OCI-LY7 (cell line): ENCODE results near the gene CGB7. TPM values are rescaled to one million over a fixed set of nuclear protein-coding genes. Genes with fewer than 3 reads are reported as not detected.

Experiments used
- BruUV-seq: library from RNA; stranded (reverse); fragments of 400-500 nt; replicated peaks from 2 replicates; lab custom pipeline; 2021; lab: Mats Ljungman, UMichigan
- CTCF ChIA-PET: fragments of 300-600 bp; sonication (Branson Sonifier 250); formaldehyde crosslinking; loops from one replicate; lab custom pipeline; 2022; ENCODE audit warnings: antibody characterized with exemption; ENCODE audit not compliant: unreplicated experiment; lab: Charles Lee
- POLR2A ChIA-PET: fragments of 300-600 bp; sonication (Branson Sonifier 250); formaldehyde crosslinking; loops from one replicate; lab custom pipeline; 2022; ENCODE audit warnings: antibody characterized with exemption; lab: Charles Lee
- DNase-seq: peaks from one replicate; pipeline ENCODE4 v3.0.0-alpha.2; 2015; ENCODE audit warnings: low spot score
- H2AFZ ChIP-seq: fragments of 200-600 bp; sonication (generic), shearing (Covaris generic); 2 replicates; pipeline ENCODE4 v1.6.1; 2014; ENCODE audit warnings: mild to moderate bottlenecking, antibody characterized with exemption, low read length, moderate library complexity
- H3K27ac ChIP-seq: fragments of 200-600 bp; sonication (generic); 2 replicates; pipeline ENCODE4 v1.5.1; 2014; ENCODE audit warnings: mixed run types, low read depth, mild to moderate bottlenecking, moderate library complexity, low read length, inconsistent platforms; ENCODE audit not compliant: poor library complexity, severe bottlenecking
- H3K36me3 ChIP-seq: fragments of 200-600 bp; sonication (generic); 2 replicates; pipeline ENCODE4 v1.6.1; 2014; ENCODE audit warnings: mild to moderate bottlenecking, antibody characterized with exemption, low read length, moderate library complexity, mixed read lengths; ENCODE audit not compliant: insufficient read depth
- H3K4me1 ChIP-seq: fragments of 200-600 bp; sonication (generic); 2 replicates; pipeline ENCODE4 v1.5.1; 2014; ENCODE audit warnings: mild to moderate bottlenecking, low read length; ENCODE audit not compliant: insufficient read depth, poor library complexity, severe bottlenecking
- H3K4me2 ChIP-seq: fragments of 200-600 bp; sonication (generic); 2 replicates; pipeline ENCODE4 v1.6.1; 2014; ENCODE audit warnings: mild to moderate bottlenecking, low read length
- H3K4me3 ChIP-seq: fragments of 200-600 bp; sonication (generic); 2 replicates; pipeline ENCODE4 v1.5.1; 2014; ENCODE audit warnings: mild to moderate bottlenecking, low read depth, low read length; ENCODE audit not compliant: poor library complexity, severe bottlenecking
- H3K79me2 ChIP-seq: fragments of 200-600 bp; sonication (generic); 2 replicates; pipeline ENCODE4 v1.6.1; 2016; ENCODE audit warnings: low read depth, mild to moderate bottlenecking, low read length, moderate library complexity, mixed read lengths; ENCODE audit not compliant: insufficient read depth
- H3K9me2 ChIP-seq: fragments of 200-600 bp; sonication (generic); 2 replicates; pipeline ENCODE4 v1.6.1; 2016; ENCODE audit warnings: mild to moderate bottlenecking, low read length, mixed read lengths; ENCODE audit not compliant: insufficient read depth
- H3K9me3 ChIP-seq: fragments of 200-600 bp; sonication (generic); 2 replicates; pipeline ENCODE4 v1.6.1; 2014; ENCODE audit warnings: mild to moderate bottlenecking, mixed run types, low read length, mixed read lengths
- H4K20me1 ChIP-seq: fragments of 200-600 bp; sonication (generic); 2 replicates; pipeline ENCODE4 v1.6.1; 2014; ENCODE audit warnings: mild to moderate bottlenecking, antibody characterized with exemption, low read length, moderate library complexity, mixed read lengths; ENCODE audit not compliant: insufficient read depth
- CTCF ChIP-seq: fragments of 200-600 bp; sonication (generic); conservative IDR thresholded peaks from 2 replicates; pipeline ENCODE4 v1.5.1; 2014; ENCODE audit warnings: mild to moderate bottlenecking, antibody characterized with exemption, low read length, moderate library complexity, mixed read lengths
- EZH2phosphoT487 ChIP-seq: fragments of 200-600 bp; sonication (generic); IDR thresholded peaks from 2 replicates; pipeline ENCODE4 v1.6.1; 2018; ENCODE audit warnings: low read depth, borderline replicate concordance, mild to moderate bottlenecking, mixed run types, antibody characterized with exemption, low read length, moderate library complexity, mixed read lengths
- intact Hi-C: fragments of 100-400 bp; cut with micrococcal nuclease; formaldehyde crosslinking; loops from one replicate; pipeline ENCODE4 v1.10.0; 2022; ENCODE audit not compliant: unreplicated experiment
- total RNA-seq, 2 experiments: library from RNA; depleted of rRNA in 1 of 2; stranded (reverse); fragments of >200 nt in 1 of 2; shearing (Covaris generic) in 1 of 2; gene quantifications; 2 replicates each; pipeline ENCODE4 v1.2.3, GENCODE V29; 2014 to 2022

The CGB7 gene
- total RNA-seq, 2 experiments from 2014 or later, result not detected

GRCh38 chr19:49010453-49010852 lies 47.1 kb downstream of the CGB7 start:
- ChIA-PET POLR2A (interaction anchor here (0.6 kb wide), 1 partner anchor 50 kb away, joined by 3 read pairs; no protein-coding TSS in a partner anchor), CTCF (no interaction called here)
- no peak for DNase-seq
- Histone ChIP-seq H2AFZ (no peak overlapping the region), H3K4me1 (no peaks in the 10 kb centered on the region), H3K79me2 (no peaks in the 10 kb centered on the region), H4K20me1 (no peaks in the 10 kb centered on the region), H3K9me2 (no peaks in the 10 kb centered on the region), H3K4me3 (no peak overlapping the region), H3K36me3 (peaks cover 82% of the 10 kb centered on the region), H3K9me3 (no peaks in the 10 kb centered on the region), H3K27ac (no peak overlapping the region), H3K4me2 (no peak overlapping the region)
- BruUV-seq, result no TSS peak
- TF ChIP-seq EZH2phosphoT487 (no peak), CTCF (no peak)
- intact Hi-C loops, result no loop called here

- ChIA-PET POLR2A (interaction anchor here (0.7 kb wide), 1 partner anchor 46 kb away, joined by 4 read pairs; no protein-coding TSS in a partner anchor), CTCF (no interaction called here)
- H4K20me1 ChIP-seq, result no peaks in the 10 kb centered on the region
- no peaks in the 10 kb centered on the region for H3K4me1 ChIP-seq
- H3K27ac ChIP-seq, result no peak overlapping the region
- H3K36me3 ChIP-seq, result peaks cover 82% of the 10 kb centered on the region
- H3K9me3 ChIP-seq, result no peaks in the 10 kb centered on the region
- no peak overlapping the region for H3K4me2 ChIP-seq
- no peak for TF ChIP-seq CTCF
- TF ChIP-seq EZH2phosphoT487, result no peak
- no peak overlapping the region for H2AFZ ChIP-seq
- H3K79me2 ChIP-seq, result no peaks in the 10 kb centered on the region
- H3K4me3 ChIP-seq, result no peak overlapping the region
- H3K9me2 ChIP-seq, result no peaks in the 10 kb centered on the region
- DNase-seq, result no peak
- no TSS peak for BruUV-seq
- intact Hi-C loops, result no loop called here
Measured at GRCh38 chr19:49009828-49010227, 47.7 kb downstream of the CGB7 start.

- BruUV-seq, result no TSS peak
- H3K9me3 ChIP-seq, result no peaks in the 10 kb centered on the region
- H4K20me1 ChIP-seq, result no peaks in the 10 kb centered on the region
- peaks cover 85% of the 10 kb centered on the region for H3K36me3 ChIP-seq
- no peaks in the 10 kb centered on the region for H3K9me2 ChIP-seq
- no peak overlapping the region for H3K4me2 ChIP-seq
- no peaks in the 10 kb centered on the region for H3K79me2 ChIP-seq
- intact Hi-C loops, result no loop called here
- no peak for DNase-seq
- TF ChIP-seq EZH2phosphoT487 (no peak), CTCF (no peak)
- H3K4me1 ChIP-seq, result no peaks in the 10 kb centered on the region
- no peak overlapping the region for H2AFZ ChIP-seq
- CTCF ChIA-PET, result no interaction called here
- no peak overlapping the region for H3K27ac ChIP-seq
- POLR2A ChIA-PET, result no interaction called here
- no peak overlapping the region for H3K4me3 ChIP-seq
Measured at GRCh38 chr19:49006905-49007304, 50.6 kb downstream of the CGB7 start.
